ENCODE data around the gene ABCA10. TPM values are rescaled to one million over a fixed set of nuclear protein-coding genes. Genes with fewer than 3 reads are reported as not detected.

The ABCA10 gene
- total and polyA plus RNA-seq, 2 of the 8 experiments (the other 6 are each of a cell fraction or from before 2014, with no cell fraction given): not detected

DNA sequence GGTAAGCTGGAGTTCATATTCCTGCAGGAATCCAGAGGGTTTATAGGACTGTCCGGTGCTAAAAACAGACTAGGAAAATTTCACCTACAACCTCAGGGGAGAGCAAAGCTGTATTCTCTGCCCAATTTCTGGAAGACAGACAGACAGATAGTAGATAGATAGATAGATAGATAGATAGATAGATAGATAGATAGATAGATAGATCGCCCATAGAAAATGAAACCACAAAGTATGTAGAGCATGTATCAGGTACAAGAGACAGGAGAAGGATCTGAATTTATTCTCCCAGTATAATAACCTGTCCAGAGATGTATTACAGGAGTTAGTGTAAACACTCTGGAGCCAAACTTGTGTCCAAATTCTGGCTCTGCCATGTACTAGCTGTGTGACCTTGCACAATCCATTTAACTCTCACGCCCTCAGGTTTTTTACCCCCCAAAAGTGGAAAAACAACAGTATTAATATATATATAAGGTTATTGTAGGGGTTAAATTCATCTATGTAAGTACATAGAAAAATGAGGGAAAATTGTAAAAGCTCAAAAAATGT, 84.9 kb downstream of the ABCA10 start:
- FAIRE-seq: no peak
- H4K8ac ChIP-seq (ENCODE audit: extremely low read depth, insufficient read depth, low read length): no peak overlapping the region
- no peak overlapping the region for H3K4ac ChIP-seq (replicated peaks; ENCODE audit: insufficient read length, low read depth, low read length)
- H3K4me3 ChIP-seq (ENCODE audit: extremely low read depth in 1 of 4, insufficient read depth in 2 of 4, low read depth in 3 of 4, low read length in 4 of 4): no peak overlapping the region
- H3K9ac ChIP-seq (replicated peaks in 1 of 4; ENCODE audit: extremely low read depth in 1 of 4, low read depth in 3 of 4, low read length in 3 of 4): no peak overlapping the region
- no peak overlapping the region for H3K4me2 ChIP-seq (ENCODE audit: insufficient read depth in 1 of 2, low read depth in 2 of 2, low read length in 2 of 2)
- H3K27me3 ChIP-seq (replicated peaks in 1 of 4; ENCODE audit: control insufficient read depth in 3 of 4, extremely low read depth in 1 of 4, insufficient read depth in 3 of 4, low read length in 3 of 4): no peaks in the 10 kb centered on the region
- no peak overlapping the region for H2BK12ac ChIP-seq (ENCODE audit: low read depth, low read length)
- CTCF ChIA-PET (ENCODE audit: partially characterized antibody): interaction anchor here (1.1 kb wide), 2 partner anchors 10 to 349 kb away, joined by 3 to 6 read pairs; no protein-coding TSS in a partner anchor
- H2AK5ac ChIP-seq (ENCODE audit: low read depth, low read length): no peak overlapping the region
- no peak for DNase-seq (ENCODE audit: low read depth in 1 of 2, low spot score in 2 of 2)
- POLR2A ChIA-PET (ENCODE audit: partially characterized antibody): no interaction called here
- no peak overlapping the region for H3K56ac ChIP-seq (replicated peaks; ENCODE audit: insufficient read length, low read depth, low read length)
- H3K4me1 ChIP-seq (replicated peaks in 1 of 4; ENCODE audit: control insufficient read depth in 3 of 4, insufficient read depth in 4 of 4, low read length in 3 of 4): peaks cover 0 to 5% (median 0%) of the 10 kb centered on the region in 4 experiments; a peak in 1 of 7 replicates
- no peaks in the 10 kb centered on the region for H3K36me3 ChIP-seq (ENCODE audit: control insufficient read depth in 2 of 4, insufficient read depth in 4 of 4, low read length in 3 of 4)
- no peak overlapping the region for H2BK5ac ChIP-seq (ENCODE audit: low read depth, low read length)
- H4K91ac ChIP-seq (replicated peaks; ENCODE audit: insufficient read length, low read length): no peak overlapping the region
- H3K14ac ChIP-seq (ENCODE audit: insufficient read length): no peak overlapping the region
- no peaks in the 10 kb centered on the region for H3K23me2 ChIP-seq (ENCODE audit: low read depth, low read length)
- H4K20me1 ChIP-seq (replicated peaks in 1 of 2; ENCODE audit: control insufficient read depth in 1 of 2, insufficient read depth in 2 of 2, low read length in 2 of 2): no peaks in the 10 kb centered on the region
- H3K18ac ChIP-seq (ENCODE audit: extremely low read depth, low read length): no peak overlapping the region
- H2BK20ac ChIP-seq (ENCODE audit: low read length): no peak overlapping the region
- no peaks in the 10 kb centered on the region for H3K79me1 ChIP-seq (ENCODE audit: low read depth, low read length)
- H3K23ac ChIP-seq (ENCODE audit: insufficient read length): no peak overlapping the region
- H3K79me2 ChIP-seq (ENCODE audit: control insufficient read depth in 1 of 2, insufficient read depth in 2 of 2, low read length in 2 of 2): no peaks in the 10 kb centered on the region
- no peak overlapping the region for H2BK120ac ChIP-seq (replicated peaks; ENCODE audit: low read depth, low read length)
- no peaks in the 10 kb centered on the region for H3K9me3 ChIP-seq (ENCODE audit: insufficient read depth in 2 of 2, low read depth in 1 of 2, low read length in 1 of 2)
- H3K27ac ChIP-seq (ENCODE audit: low read depth, low read length): no peak overlapping the region
- H2AFZ ChIP-seq (ENCODE audit: low read length): no peak overlapping the region
- no peak overlapping the region for H4K5ac ChIP-seq (ENCODE audit: insufficient read length, low read depth, low read length)
- no peak overlapping the region for H2BK15ac ChIP-seq (ENCODE audit: low read length)
- 85% methylated on average over 3 of the region's 3 CpGs; no CpG with 5 or more reads in 1 of the 2 experiments for WGBS, 2 experiments (ENCODE audit: extremely low coverage in 1 of 2, insufficient coverage in 1 of 2, insufficient read length in 1 of 2, insufficient replicate concordance in 2 of 2, low coverage in 1 of 2, low lambda C conversion rate in 2 of 2, missing lambda C conversion rate in 1 of 2)
- TF ChIP-seq TCF12 (IDR thresholded peaks at IDR 0.05; ENCODE audit: low read depth, low read length): no peak
- TF ChIP-seq JUN (IDR thresholded peaks at IDR 0.05; ENCODE audit: low read depth, low read length): no peak
- no peak for TF ChIP-seq GTF2F1 (IDR thresholded peaks at IDR 0.05; ENCODE audit: borderline replicate concordance, low read depth, low read length)
- TF ChIP-seq, protein P1, sequence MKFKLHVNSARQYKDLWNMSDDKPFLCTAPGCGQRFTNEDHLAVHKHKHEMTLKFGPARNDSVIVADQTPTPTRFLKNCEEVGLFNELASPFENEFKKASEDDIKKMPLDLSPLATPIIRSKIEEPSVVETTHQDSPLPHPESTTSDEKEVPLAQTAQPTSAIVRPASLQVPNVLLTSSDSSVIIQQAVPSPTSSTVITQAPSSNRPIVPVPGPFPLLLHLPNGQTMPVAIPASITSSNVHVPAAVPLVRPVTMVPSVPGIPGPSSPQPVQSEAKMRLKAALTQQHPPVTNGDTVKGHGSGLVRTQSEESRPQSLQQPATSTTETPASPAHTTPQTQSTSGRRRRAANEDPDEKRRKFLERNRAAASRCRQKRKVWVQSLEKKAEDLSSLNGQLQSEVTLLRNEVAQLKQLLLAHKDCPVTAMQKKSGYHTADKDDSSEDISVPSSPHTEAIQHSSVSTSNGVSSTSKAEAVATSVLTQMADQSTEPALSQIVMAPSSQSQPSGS (IDR thresholded peaks at IDR 0.05; ENCODE audit: low read length): no peak
- TF ChIP-seq SP4 (IDR thresholded peaks at IDR 0.05; ENCODE audit: low read length): no peak
- TF ChIP-seq RXRA (IDR thresholded peaks at IDR 0.05; ENCODE audit: insufficient read depth, low read depth, low read length): no peak
- no peak for TF ChIP-seq GABPA (IDR thresholded peaks at IDR 0.05; ENCODE audit: borderline replicate concordance, insufficient read depth, low read length)
- TF ChIP-seq RFX5 (IDR thresholded peaks at IDR 0.05; ENCODE audit: borderline replicate concordance, low read depth, low read length): no peak
- TF ChIP-seq NRF1 (IDR thresholded peaks at IDR 0.05; ENCODE audit: low read depth, low read length): no peak
- TF ChIP-seq RBBP5 (IDR thresholded peaks at IDR 0.05; ENCODE audit: borderline replicate concordance, low read depth, low read length): no peak
- TF ChIP-seq CTBP2 (IDR thresholded peaks at IDR 0.05; ENCODE audit: borderline replicate concordance, insufficient read depth, insufficient read length, low read length): no peak
- no peak for TF ChIP-seq KDM1A (IDR thresholded peaks at IDR 0.05; ENCODE audit: borderline replicate concordance, low read length)
